Measurements from ENCODE around the gene SH3TC2.

SH3TC2 gene

DNA sequence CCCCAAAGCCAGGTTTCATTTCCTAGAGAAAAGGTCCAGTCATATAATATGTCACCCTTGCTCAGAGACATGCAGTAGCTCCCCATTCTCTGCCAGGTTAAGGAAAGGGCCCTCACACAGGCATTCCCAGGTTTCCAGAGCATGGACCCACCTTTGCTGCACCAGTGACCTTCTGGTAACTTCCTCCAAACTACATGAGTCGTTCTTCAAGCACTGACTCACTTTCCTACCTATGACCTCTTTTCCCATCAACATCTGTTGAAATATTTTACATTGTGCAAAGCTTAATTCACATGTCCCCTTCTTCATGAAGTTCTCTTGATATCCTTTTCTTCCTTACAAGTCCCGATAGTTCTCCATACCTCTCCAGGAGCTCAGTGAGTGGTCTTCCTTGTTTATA, 25.9 kb downstream of the SH3TC2 start:
- TF ChIP-seq, protein P1, sequence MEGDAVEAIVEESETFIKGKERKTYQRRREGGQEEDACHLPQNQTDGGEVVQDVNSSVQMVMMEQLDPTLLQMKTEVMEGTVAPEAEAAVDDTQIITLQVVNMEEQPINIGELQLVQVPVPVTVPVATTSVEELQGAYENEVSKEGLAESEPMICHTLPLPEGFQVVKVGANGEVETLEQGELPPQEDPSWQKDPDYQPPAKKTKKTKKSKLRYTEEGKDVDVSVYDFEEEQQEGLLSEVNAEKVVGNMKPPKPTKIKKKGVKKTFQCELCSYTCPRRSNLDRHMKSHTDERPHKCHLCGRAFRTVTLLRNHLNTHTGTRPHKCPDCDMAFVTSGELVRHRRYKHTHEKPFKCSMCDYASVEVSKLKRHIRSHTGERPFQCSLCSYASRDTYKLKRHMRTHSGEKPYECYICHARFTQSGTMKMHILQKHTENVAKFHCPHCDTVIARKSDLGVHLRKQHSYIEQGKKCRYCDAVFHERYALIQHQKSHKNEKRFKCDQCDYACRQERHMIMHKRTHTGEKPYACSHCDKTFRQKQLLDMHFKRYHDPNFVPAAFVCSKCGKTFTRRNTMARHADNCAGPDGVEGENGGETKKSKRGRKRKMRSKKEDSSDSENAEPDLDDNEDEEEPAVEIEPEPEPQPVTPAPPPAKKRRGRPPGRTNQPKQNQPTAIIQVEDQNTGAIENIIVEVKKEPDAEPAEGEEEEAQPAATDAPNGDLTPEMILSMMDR (IDR thresholded peaks at IDR 0.05; ENCODE audit: low read depth, low read length): no peak

DNA sequence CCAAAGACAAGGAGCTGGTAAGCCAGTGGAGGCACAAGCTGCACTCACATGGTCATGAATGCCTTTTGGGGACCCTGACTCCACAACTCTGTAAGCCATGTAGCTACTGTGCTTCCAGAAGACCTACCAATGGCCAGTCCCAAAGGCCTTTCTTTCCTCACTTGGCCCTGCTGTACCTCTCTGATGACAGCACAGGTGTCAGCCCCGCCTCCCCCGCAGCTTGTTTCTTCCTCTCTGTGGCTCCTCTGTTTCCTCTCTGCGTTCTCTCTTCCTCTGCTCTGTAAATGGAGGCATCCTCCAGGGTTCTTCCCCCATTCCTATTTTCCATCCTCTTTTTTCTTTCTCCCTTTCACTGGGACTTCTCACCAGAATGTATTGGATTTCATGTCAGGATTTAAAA, 26.7 kb downstream of the SH3TC2 start:
- no peak overlapping the region for H3K4me3 ChIP-seq (replicated peaks in 1 of 2; ENCODE audit: low read depth in 2 of 2, low read length in 2 of 2)
- no peak for DNase-seq (ENCODE audit: low read depth in 2 of 2)
- TF ChIP-seq, protein P1 (IDR thresholded peaks at IDR 0.05; ENCODE audit: low read depth, low read length): no peak

More for the DNA sequence above, 25.9 kb downstream of the SH3TC2 start:
- DNase-seq (ENCODE audit: low read depth in 2 of 2): peak in 1 of 2 donors; percentile 49
- H3K4me3 ChIP-seq (replicated peaks in 1 of 2; ENCODE audit: low read depth in 2 of 2, low read length in 2 of 2): no peak overlapping the region

DNA sequence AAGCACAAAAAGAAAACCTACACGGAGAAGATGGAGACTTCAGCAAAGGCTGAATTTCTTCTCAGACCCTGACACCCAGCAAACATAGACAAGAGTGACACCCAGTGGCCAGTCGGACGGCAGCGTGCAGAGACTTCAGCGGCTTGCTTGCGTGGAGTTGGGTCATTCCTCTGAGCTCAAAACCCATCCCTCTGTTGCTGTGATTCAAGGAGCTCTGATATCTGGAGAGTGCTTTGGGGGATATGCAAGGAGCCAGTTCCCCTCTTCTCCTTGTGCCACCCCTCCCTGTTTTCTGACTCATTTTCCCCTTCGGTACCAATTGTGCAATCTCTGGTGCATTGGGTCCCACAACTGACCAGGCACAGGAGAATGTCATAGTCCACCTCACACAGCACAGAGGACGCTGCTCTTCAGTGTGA, 27.5 kb downstream of the SH3TC2 start:
- DNase-seq (ENCODE audit: low read depth in 2 of 2): peak; percentile 86
- TF ChIP-seq, protein P1 (IDR thresholded peaks at IDR 0.05; ENCODE audit: low read depth, low read length): peak; percentile 87
- H3K4me3 ChIP-seq (replicated peaks in 1 of 2; ENCODE audit: low read depth in 2 of 2, low read length in 2 of 2): no peak overlapping the region

DNA sequence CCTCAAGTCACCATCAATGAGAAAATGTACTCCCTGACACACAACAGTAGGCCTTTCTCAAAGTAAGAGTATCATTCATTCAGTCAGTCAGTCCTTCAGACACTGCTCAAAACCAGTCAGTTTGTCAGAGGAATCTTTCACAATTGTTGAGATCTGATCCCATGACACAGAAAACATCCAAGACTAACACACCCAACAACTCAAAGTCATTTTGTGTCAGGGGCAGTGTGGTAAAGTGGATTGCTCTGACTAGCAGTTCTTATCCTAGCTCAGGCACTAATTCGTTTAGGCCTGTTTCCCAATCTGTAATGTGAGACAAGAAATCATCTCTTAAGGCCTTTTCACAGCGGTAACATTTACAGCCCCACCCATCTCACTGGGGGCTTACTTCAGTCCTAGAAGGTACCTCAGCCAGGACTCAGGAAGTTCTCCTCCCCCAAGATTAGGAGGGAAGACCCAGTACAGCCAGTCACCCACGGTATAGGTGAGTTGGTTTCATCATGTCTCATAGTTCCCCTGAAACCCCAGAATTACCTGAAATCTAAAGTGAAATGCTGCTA, 31.9 kb downstream of the SH3TC2 start:
- no peak overlapping the region for H3K4me3 ChIP-seq (replicated peaks in 1 of 2; ENCODE audit: low read depth in 2 of 2, low read length in 2 of 2)
- no peak for DNase-seq (ENCODE audit: low read depth in 2 of 2)
- TF ChIP-seq, protein P1 (IDR thresholded peaks at IDR 0.05; ENCODE audit: low read depth, low read length): no peak

DNA sequence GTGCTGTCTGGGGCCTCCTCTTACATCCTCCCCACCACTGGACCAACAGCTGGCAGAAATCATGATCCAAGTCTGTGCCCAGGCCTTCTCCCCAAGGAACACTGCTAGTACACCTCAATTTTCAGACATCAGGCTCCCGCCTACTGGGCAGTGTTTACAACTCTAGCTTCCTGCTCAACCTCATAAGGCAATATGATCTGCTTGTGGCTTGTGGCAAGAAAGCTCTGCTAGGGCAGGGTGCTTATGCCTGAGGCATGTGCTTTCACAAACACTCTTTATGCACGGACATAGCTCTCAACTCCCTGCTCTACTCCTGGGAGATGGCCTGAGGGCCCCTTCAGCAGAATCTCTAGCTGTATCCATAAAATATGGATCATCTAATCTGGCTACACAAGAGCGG, 32.5 kb downstream of the SH3TC2 start:
- TF ChIP-seq, protein P1 (IDR thresholded peaks at IDR 0.05; ENCODE audit: low read depth, low read length): no peak
- no peak overlapping the region for H3K4me3 ChIP-seq (replicated peaks in 1 of 2; ENCODE audit: low read depth in 2 of 2, low read length in 2 of 2)
- DNase-seq (ENCODE audit: low read depth in 2 of 2): no peak

DNA sequence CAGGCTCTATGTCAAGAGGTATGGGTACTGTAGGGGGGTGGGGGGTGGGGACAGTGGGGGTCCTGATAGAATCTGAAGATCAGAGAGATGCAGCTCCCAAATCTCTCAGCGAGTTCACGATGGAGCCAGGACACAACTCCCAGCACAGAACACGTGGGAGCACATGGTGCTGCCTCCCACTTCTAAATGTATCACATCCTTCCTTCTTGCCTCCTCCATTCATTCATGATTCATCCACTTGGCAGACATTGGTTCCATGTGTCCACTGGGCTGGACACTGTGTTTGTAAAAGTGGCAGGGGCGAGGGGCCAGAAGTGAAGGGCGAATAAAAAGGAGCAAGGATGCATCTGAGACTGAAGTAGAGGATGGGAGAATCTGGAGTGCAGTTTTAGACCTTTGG, 33.9 kb downstream of the SH3TC2 start:
- peak in 1 of 2 donors; percentile 42 for DNase-seq (ENCODE audit: low read depth in 2 of 2)
- no peak overlapping the region for H3K4me3 ChIP-seq (replicated peaks in 1 of 2; ENCODE audit: low read depth in 2 of 2, low read length in 2 of 2)
- TF ChIP-seq, protein P1 (IDR thresholded peaks at IDR 0.05; ENCODE audit: low read depth, low read length): no peak

DNA sequence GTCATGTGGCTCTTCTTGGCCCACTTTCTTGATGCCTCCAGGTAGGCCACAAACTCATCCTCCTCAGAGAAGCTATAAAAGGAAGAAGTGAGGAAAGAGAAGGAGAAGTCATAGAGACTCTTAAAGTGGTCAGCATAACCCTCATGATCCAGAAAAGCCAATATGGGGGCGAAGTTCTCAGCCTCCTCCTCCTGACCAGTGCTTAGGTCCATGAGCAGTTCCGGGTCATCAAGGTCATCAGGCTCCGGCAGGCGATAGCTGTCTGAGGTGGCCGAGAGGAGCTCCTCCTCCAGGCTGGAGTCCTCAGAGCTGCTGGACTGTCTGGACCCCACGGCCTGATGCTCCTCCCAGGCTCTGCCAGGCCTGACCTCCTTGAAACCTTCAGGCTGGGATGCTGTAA, 34.7 kb downstream of the SH3TC2 start:
- TF ChIP-seq, protein P1 (IDR thresholded peaks at IDR 0.05; ENCODE audit: low read depth, low read length): no peak
- DNase-seq (ENCODE audit: low read depth in 2 of 2): no peak
- H3K4me3 ChIP-seq (replicated peaks in 1 of 2; ENCODE audit: low read depth in 2 of 2, low read length in 2 of 2): no peak overlapping the region
